ENCODE results near the gene TM9SF1. TPM values are rescaled to one million over a fixed set of nuclear protein-coding genes. Genes with fewer than 3 reads are reported as not detected.

TM9SF1 gene
- total and polyA plus RNA-seq, 2 of the 13 experiments (the other 11 are each of a cell fraction or from before 2014, with no cell fraction given) = 83.2 to 110 TPM

GRCh38 chr14:24215495-24216344, 20.5 kb upstream of the TM9SF1 start, which contains the start of gene MDP1 (continued):
- TF ChIP-seq, protein P1, sequence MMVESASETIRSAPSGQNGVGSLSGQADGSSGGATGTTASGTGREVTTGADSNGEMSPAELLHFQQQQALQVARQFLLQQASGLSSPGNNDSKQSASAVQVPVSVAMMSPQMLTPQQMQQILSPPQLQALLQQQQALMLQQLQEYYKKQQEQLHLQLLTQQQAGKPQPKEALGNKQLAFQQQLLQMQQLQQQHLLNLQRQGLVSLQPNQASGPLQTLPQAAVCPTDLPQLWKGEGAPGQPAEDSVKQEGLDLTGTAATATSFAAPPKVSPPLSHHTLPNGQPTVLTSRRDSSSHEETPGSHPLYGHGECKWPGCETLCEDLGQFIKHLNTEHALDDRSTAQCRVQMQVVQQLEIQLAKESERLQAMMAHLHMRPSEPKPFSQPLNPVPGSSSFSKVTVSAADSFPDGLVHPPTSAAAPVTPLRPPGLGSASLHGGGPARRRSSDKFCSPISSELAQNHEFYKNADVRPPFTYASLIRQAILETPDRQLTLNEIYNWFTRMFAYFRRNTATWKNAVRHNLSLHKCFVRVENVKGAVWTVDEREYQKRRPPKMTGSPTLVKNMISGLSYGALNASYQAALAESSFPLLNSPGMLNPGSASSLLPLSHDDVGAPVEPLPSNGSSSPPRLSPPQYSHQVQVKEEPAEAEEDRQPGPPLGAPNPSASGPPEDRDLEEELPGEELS (CRISPR knock-in tag; IDR thresholded peaks at IDR 0.05) = peak; percentile 90
- TF ChIP-seq NFKBIZ (CRISPR knock-in tag; IDR thresholded peaks at IDR 0.05) (peak; percentile 92), ZNF562 (CRISPR knock-in tag; IDR thresholded peaks at IDR 0.05; ENCODE audit: borderline replicate concordance) (no peak; the same call in 1 of the 2 replicates), HOXD1 (CRISPR knock-in tag; IDR thresholded peaks at IDR 0.05) (peak; percentile 95), KLF15 (CRISPR knock-in tag; IDR thresholded peaks at IDR 0.05; ENCODE audit: borderline replicate concordance) (peak; percentile 54; the same call in 1 of the 2 replicates), MED8 (CRISPR knock-in tag; IDR thresholded peaks at IDR 0.05; ENCODE audit: insufficient replicate concordance) (peak; percentile 94), IRF1 (CRISPR knock-in tag; IDR thresholded peaks at IDR 0.05; ENCODE audit: low read depth) (peak; percentile 52; the same call in 1 of the 2 replicates), ZBTB3 (CRISPR knock-in tag; IDR thresholded peaks at IDR 0.05; ENCODE audit: borderline replicate concordance, low read depth) (peak; percentile 87; the same call in 1 of the 2 replicates), RFX5 (IDR thresholded peaks at IDR 0.05; ENCODE audit: low read depth, low read length) (peak; percentile 70; the same call in 1 of the 2 replicates), ZNF121 (CRISPR knock-in tag; IDR thresholded peaks at IDR 0.05) (peak; percentile 59; the same call in 1 of the 2 replicates), DNMT1 (CRISPR knock-in tag; IDR thresholded peaks at IDR 0.05) (peak; percentile 100), SALL1 (CRISPR knock-in tag; IDR thresholded peaks at IDR 0.05) (peak; percentile 97), MAFK (conservative IDR thresholded peaks at IDR 0.05 in 1 of 2, IDR thresholded peaks at IDR 0.05 in 1 of 2; ENCODE audit: low read length in 2 of 2) (peak; percentile 6 to 49; a peak in 2 of 4 replicates), IRF2 (CRISPR knock-in tag; IDR thresholded peaks at IDR 0.05) (peak; percentile 100), HDAC6 (IDR thresholded peaks at IDR 0.05; ENCODE audit: low read depth, low read length) (no peak), SKI (IDR thresholded peaks at IDR 0.05; ENCODE audit: partially characterized antibody) (peak; percentile 71), BCL6 (CRISPR knock-in tag; IDR thresholded peaks at IDR 0.05) (peak; percentile 76)
- TF ChIP-seq, protein P2, sequence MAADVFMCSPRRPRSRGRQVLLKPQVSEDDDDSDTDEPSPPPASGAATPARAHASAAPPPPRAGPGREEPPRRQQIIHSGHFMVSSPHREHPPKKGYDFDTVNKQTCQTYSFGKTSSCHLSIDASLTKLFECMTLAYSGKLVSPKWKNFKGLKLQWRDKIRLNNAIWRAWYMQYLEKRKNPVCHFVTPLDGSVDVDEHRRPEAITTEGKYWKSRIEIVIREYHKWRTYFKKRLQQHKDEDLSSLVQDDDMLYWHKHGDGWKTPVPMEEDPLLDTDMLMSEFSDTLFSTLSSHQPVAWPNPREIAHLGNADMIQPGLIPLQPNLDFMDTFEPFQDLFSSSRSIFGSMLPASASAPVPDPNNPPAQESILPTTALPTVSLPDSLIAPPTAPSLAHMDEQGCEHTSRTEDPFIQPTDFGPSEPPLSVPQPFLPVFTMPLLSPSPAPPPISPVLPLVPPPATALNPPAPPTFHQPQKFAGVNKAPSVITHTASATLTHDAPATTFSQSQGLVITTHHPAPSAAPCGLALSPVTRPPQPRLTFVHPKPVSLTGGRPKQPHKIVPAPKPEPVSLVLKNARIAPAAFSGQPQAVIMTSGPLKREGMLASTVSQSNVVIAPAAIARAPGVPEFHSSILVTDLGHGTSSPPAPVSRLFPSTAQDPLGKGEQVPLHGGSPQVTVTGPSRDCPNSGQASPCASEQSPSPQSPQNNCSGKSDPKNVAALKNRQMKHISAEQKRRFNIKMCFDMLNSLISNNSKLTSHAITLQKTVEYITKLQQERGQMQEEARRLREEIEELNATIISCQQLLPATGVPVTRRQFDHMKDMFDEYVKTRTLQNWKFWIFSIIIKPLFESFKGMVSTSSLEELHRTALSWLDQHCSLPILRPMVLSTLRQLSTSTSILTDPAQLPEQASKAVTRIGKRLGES (CRISPR knock-in tag; IDR thresholded peaks at IDR 0.05; ENCODE audit: borderline replicate concordance) = no peak; the same call in 1 of the 2 replicates
- TF ChIP-seq, protein P3, sequence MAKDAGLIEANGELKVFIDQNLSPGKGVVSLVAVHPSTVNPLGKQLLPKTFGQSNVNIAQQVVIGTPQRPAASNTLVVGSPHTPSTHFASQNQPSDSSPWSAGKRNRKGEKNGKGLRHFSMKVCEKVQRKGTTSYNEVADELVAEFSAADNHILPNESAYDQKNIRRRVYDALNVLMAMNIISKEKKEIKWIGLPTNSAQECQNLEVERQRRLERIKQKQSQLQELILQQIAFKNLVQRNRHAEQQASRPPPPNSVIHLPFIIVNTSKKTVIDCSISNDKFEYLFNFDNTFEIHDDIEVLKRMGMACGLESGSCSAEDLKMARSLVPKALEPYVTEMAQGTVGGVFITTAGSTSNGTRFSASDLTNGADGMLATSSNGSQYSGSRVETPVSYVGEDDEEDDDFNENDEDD (CRISPR knock-in tag; IDR thresholded peaks at IDR 0.05; ENCODE audit: borderline replicate concordance) = peak; percentile 84
- TF ChIP-seq, protein P4, sequence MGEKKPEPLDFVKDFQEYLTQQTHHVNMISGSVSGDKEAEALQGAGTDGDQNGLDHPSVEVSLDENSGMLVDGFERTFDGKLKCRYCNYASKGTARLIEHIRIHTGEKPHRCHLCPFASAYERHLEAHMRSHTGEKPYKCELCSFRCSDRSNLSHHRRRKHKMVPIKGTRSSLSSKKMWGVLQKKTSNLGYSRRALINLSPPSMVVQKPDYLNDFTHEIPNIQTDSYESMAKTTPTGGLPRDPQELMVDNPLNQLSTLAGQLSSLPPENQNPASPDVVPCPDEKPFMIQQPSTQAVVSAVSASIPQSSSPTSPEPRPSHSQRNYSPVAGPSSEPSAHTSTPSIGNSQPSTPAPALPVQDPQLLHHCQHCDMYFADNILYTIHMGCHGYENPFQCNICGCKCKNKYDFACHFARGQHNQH (CRISPR knock-in tag; IDR thresholded peaks at IDR 0.05) = peak; percentile 100
